ENCODE measurements around the gene SLC39A11. TPM values are rescaled to one million over a fixed set of nuclear protein-coding genes. Genes with fewer than 3 reads are reported as not detected.
A peak's percentile ranks its signal among the peaks of the same experiment; 100 is the strongest.

Gene SLC39A11
- polyA plus RNA-seq, 3 donors, result 16.6 to 27.9 (median 26.6) TPM

GRCh38 chr17:72991651-72992050, 100.8 kb downstream of the SLC39A11 start:
- no peak for TF ChIP-seq CTCF (IDR thresholded peaks at IDR 0.05)
- Histone ChIP-seq H3K9me3 (replicated peaks in 1 of 2; ENCODE audit: control insufficient read depth in 1 of 2, insufficient read depth in 1 of 2, low read length in 2 of 2) (no peaks in the 10 kb centered on the region), H3K4me1 (ENCODE audit: control insufficient read depth in 1 of 2, insufficient read depth in 2 of 2, low read length in 2 of 2) (peaks cover 0 to 1% of the 10 kb centered on the region in 2 donors), H3K27ac (ENCODE audit: low read depth in 1 of 2, low read length in 2 of 2) (no peak overlapping the region), H3K9ac (ENCODE audit: insufficient read depth, low read length, poor library complexity, severe bottlenecking) (no peak overlapping the region), H3K36me3 (replicated peaks in 1 of 2; ENCODE audit: control insufficient read depth in 1 of 2, insufficient read depth in 2 of 2, low read length in 2 of 2) (peaks cover 0 to 5% of the 10 kb centered on the region in 2 donors), H4K20me1 (ENCODE audit: insufficient read depth, low read length) (peaks cover 8% of the 10 kb centered on the region), H3K4me3 (replicated peaks in 1 of 3; ENCODE audit: low read depth in 2 of 3, low read length in 3 of 3) (no peak overlapping the region), H2AFZ (ENCODE audit: insufficient read depth, low read depth, low read length, poor library complexity, severe bottlenecking) (no peak overlapping the region), H3K27me3 (ENCODE audit: control insufficient read depth in 2 of 2, insufficient read depth in 2 of 2, low read length in 2 of 2) (no peaks in the 10 kb centered on the region), H3K79me2 (ENCODE audit: insufficient read depth, low read length) (peaks cover 9% of the 10 kb centered on the region), H3K4me2 (replicated peaks; ENCODE audit: extremely low read depth, low read length, poor library complexity, severe bottlenecking) (no peak overlapping the region)
- Mint-ChIP-seq H3K4me3 (no peak overlapping the region), H3K9me3 (no peaks in the 10 kb centered on the region), H3K36me3 (peaks cover 13 to 20% of the 10 kb centered on the region in 2 donors), H3K4me1 (peaks cover 13% of the 10 kb centered on the region), H3K27me3 (ENCODE audit: low read depth in 3 of 3) (no peaks in the 10 kb centered on the region), H3K27ac (no peak overlapping the region)
- DNase-seq, result no peak
- no CpG with 5 or more reads among the region's 2 CpGs for WGBS (ENCODE audit: insufficient coverage)
- intact Hi-C loops (cut with micrococcal nuclease), result no loop called here

- Mint-ChIP-seq H3K4me3 (no peak overlapping the region), H3K9me3 (no peaks in the 10 kb centered on the region), H3K4me1 (peaks cover 20% of the 10 kb centered on the region), H3K27me3 (ENCODE audit: low read depth in 3 of 3) (no peaks in the 10 kb centered on the region), H3K36me3 (peaks cover 2 to 8% of the 10 kb centered on the region in 2 donors), H3K27ac (peak overlapping the region in 1 of 7 donors; percentile 10)
- Histone ChIP-seq H4K20me1 (ENCODE audit: insufficient read depth, low read length) (peaks cover 21% of the 10 kb centered on the region), H3K4me1 (ENCODE audit: control insufficient read depth in 1 of 2, insufficient read depth in 2 of 2, low read length in 2 of 2) (peaks cover 5 to 6% of the 10 kb centered on the region in 2 donors), H3K4me3 (replicated peaks in 1 of 3; ENCODE audit: low read depth in 2 of 3, low read length in 3 of 3) (no peak overlapping the region), H2AFZ (ENCODE audit: insufficient read depth, low read depth, low read length, poor library complexity, severe bottlenecking) (no peak overlapping the region), H3K9ac (ENCODE audit: insufficient read depth, low read length, poor library complexity, severe bottlenecking) (no peak overlapping the region), H3K27me3 (ENCODE audit: control insufficient read depth in 2 of 2, insufficient read depth in 2 of 2, low read length in 2 of 2) (no peaks in the 10 kb centered on the region), H3K79me2 (ENCODE audit: insufficient read depth, low read length) (peaks cover 34% of the 10 kb centered on the region), H3K9me3 (replicated peaks in 1 of 2; ENCODE audit: control insufficient read depth in 1 of 2, insufficient read depth in 1 of 2, low read length in 2 of 2) (no peaks in the 10 kb centered on the region), H3K36me3 (replicated peaks in 1 of 2; ENCODE audit: control insufficient read depth in 1 of 2, insufficient read depth in 2 of 2, low read length in 2 of 2) (no peaks in the 10 kb centered on the region), H3K4me2 (replicated peaks; ENCODE audit: extremely low read depth, low read length, poor library complexity, severe bottlenecking) (no peak overlapping the region), H3K27ac (ENCODE audit: low read depth in 1 of 2, low read length in 2 of 2) (no peak overlapping the region)
- 86% methylated on average over 3 of the region's 6 CpGs for WGBS (ENCODE audit: insufficient coverage)
- DNase-seq, result no peak
- no peak for TF ChIP-seq CTCF (IDR thresholded peaks at IDR 0.05)
- intact Hi-C loops (cut with micrococcal nuclease), result loop anchor here in 1 of 2 donors (5.0 kb wide), 1 partner anchor 168 kb away; no protein-coding TSS in a partner anchor
Observed at GRCh38 chr17:72989074-72989610, 103.3 kb downstream of the SLC39A11 start.
